ENCODE data around the gene NUP43.
"Not testable (repeated sequence)": the region's sequence is repeated elsewhere in the genome, so short reads cannot be mapped to it uniquely, and the experiment has no call there.

Gene NUP43

GRCh38 chr6:149756261-149756636, 9.9 kb upstream of the NUP43 start:
- Histone ChIP-seq H3K79me1 (ENCODE audit: low read depth, low read length) (peaks cover 2% of the 10 kb centered on the region), H3K27me3 (ENCODE audit: control insufficient read depth in 3 of 3, insufficient read depth in 3 of 3, low read depth in 1 of 3, low read length in 3 of 3) (no peaks in the 10 kb centered on the region), H3K18ac (ENCODE audit: low read length) (no peak overlapping the region), H2AK5ac (ENCODE audit: low read depth, low read length) (no peak overlapping the region), H3K27ac (replicated peaks; ENCODE audit: low read length) (no peak overlapping the region), H3K36me3 (replicated peaks in 1 of 2; ENCODE audit: control insufficient read depth in 2 of 2, insufficient read depth in 2 of 2, low read length in 2 of 2) (peaks cover 0 to 10% of the 10 kb centered on the region in 2 donors), H3K14ac (ENCODE audit: low read length) (no peak overlapping the region), H2AFZ (ENCODE audit: low read length) (no peak overlapping the region), H4K91ac (ENCODE audit: low read depth, low read length, poor library complexity) (no peak overlapping the region), H4K8ac (ENCODE audit: low read depth, low read length) (no peak overlapping the region), H2BK120ac (ENCODE audit: low read depth, low read length) (no peak overlapping the region), H3K4ac (ENCODE audit: low read length) (no peak overlapping the region), H2BK5ac (ENCODE audit: low read length) (no peak overlapping the region), H3K4me1 (ENCODE audit: control insufficient read depth in 2 of 2, insufficient read depth in 1 of 2, low read depth in 1 of 2, low read length in 2 of 2) (no peaks in the 10 kb centered on the region), H3K9ac (ENCODE audit: low read depth, low read length, poor library complexity) (no peak overlapping the region), H3K9me3 (replicated peaks in 1 of 2; ENCODE audit: control insufficient read depth in 2 of 2, insufficient read depth in 1 of 2, low read depth in 1 of 2, low read length in 2 of 2) (peaks cover 0 to 2% of the 10 kb centered on the region in 2 donors), H2BK15ac (ENCODE audit: low read length) (no peak overlapping the region), H3K4me3 (ENCODE audit: low read length in 2 of 2) (no peak overlapping the region), H2BK12ac (ENCODE audit: low read length) (no peak overlapping the region), H3K23ac (ENCODE audit: low read depth, low read length, poor library complexity) (no peak overlapping the region), H3K4me2 (ENCODE audit: insufficient read depth, low read length, poor library complexity, severe bottlenecking) (no peak overlapping the region)
- WGBS, 2 donors (ENCODE audit: extremely low coverage in 2 of 2, insufficient read length in 2 of 2, insufficient replicate concordance in 1 of 2): no CpG with 5 or more reads among the region's 7 CpGs
- no peak for DNase-seq (ENCODE audit: low spot score)

GRCh38 chr6:149755300-149756260, 9.3 kb upstream of the NUP43 start:
- Histone ChIP-seq H3K23ac (ENCODE audit: low read depth, low read length, poor library complexity) (no peak overlapping the region), H3K9ac (ENCODE audit: low read depth, low read length, poor library complexity) (no peak overlapping the region), H4K91ac (ENCODE audit: low read depth, low read length, poor library complexity) (no peak overlapping the region), H3K4me1 (ENCODE audit: control insufficient read depth in 2 of 2, insufficient read depth in 1 of 2, low read depth in 1 of 2, low read length in 2 of 2) (peaks cover 0 to 3% of the 10 kb centered on the region in 2 donors), H3K18ac (ENCODE audit: low read length) (no peak overlapping the region), H2BK15ac (ENCODE audit: low read length) (no peak overlapping the region), H3K4me2 (ENCODE audit: insufficient read depth, low read length, poor library complexity, severe bottlenecking) (no peak overlapping the region), H2AK5ac (ENCODE audit: low read depth, low read length) (no peak overlapping the region), H2AFZ (ENCODE audit: low read length) (no peak overlapping the region), H3K9me3 (replicated peaks in 1 of 2; ENCODE audit: control insufficient read depth in 2 of 2, insufficient read depth in 1 of 2, low read depth in 1 of 2, low read length in 2 of 2) (peaks cover 0 to 2% of the 10 kb centered on the region in 2 donors), H2BK5ac (ENCODE audit: low read length) (no peak overlapping the region), H2BK120ac (ENCODE audit: low read depth, low read length) (no peak overlapping the region), H3K14ac (ENCODE audit: low read length) (no peak overlapping the region), H4K8ac (ENCODE audit: low read depth, low read length) (no peak overlapping the region), H3K27me3 (ENCODE audit: control insufficient read depth in 3 of 3, insufficient read depth in 3 of 3, low read depth in 1 of 3, low read length in 3 of 3) (no peaks in the 10 kb centered on the region), H3K79me1 (ENCODE audit: low read depth, low read length) (peaks cover 2% of the 10 kb centered on the region), H3K4me3 (ENCODE audit: low read length in 2 of 2) (no peak overlapping the region), H3K4ac (ENCODE audit: low read length) (no peak overlapping the region), H3K27ac (replicated peaks; ENCODE audit: low read length) (no peak overlapping the region), H3K36me3 (replicated peaks in 1 of 2; ENCODE audit: control insufficient read depth in 2 of 2, insufficient read depth in 2 of 2, low read length in 2 of 2) (peaks cover 0 to 8% of the 10 kb centered on the region in 2 donors), H2BK12ac (ENCODE audit: low read length) (no peak overlapping the region)
- no peak for DNase-seq (ENCODE audit: low spot score)
- WGBS, 2 donors (ENCODE audit: extremely low coverage in 2 of 2, insufficient read length in 2 of 2, insufficient replicate concordance in 1 of 2): no CpG with 5 or more reads among the region's 9 CpGs

- H3K4me1 ChIP-seq (ENCODE audit: control insufficient read depth in 2 of 2, insufficient read depth in 1 of 2, low read depth in 1 of 2, low read length in 2 of 2): peaks cover 0 to 3% of the 10 kb centered on the region in 2 donors
- whole genome bisulfite sequencing, 2 donors (ENCODE audit: extremely low coverage in 2 of 2, insufficient read length in 2 of 2, insufficient replicate concordance in 1 of 2): no CpG with 5 or more reads among the region's 4 CpGs
- H2AK5ac ChIP-seq (ENCODE audit: low read depth, low read length): no peak overlapping the region
- no peak overlapping the region for H2BK12ac ChIP-seq (ENCODE audit: low read length)
- H4K8ac ChIP-seq (ENCODE audit: low read depth, low read length): no peak overlapping the region
- no peak overlapping the region for H3K18ac ChIP-seq (ENCODE audit: low read length)
- no peak overlapping the region for H3K4me2 ChIP-seq (ENCODE audit: insufficient read depth, low read length, poor library complexity, severe bottlenecking)
- H3K23ac ChIP-seq (ENCODE audit: low read depth, low read length, poor library complexity): no peak overlapping the region
- no peaks in the 10 kb centered on the region for H3K36me3 ChIP-seq (replicated peaks in 1 of 2; ENCODE audit: control insufficient read depth in 2 of 2, insufficient read depth in 2 of 2, low read length in 2 of 2)
- H3K14ac ChIP-seq (ENCODE audit: low read length): no peak overlapping the region
- H3K79me1 ChIP-seq (ENCODE audit: low read depth, low read length): peaks cover 8% of the 10 kb centered on the region
- no peak overlapping the region for H2AFZ ChIP-seq (ENCODE audit: low read length)
- peaks cover 0 to 2% of the 10 kb centered on the region in 2 donors for H3K9me3 ChIP-seq (replicated peaks in 1 of 2; ENCODE audit: control insufficient read depth in 2 of 2, insufficient read depth in 1 of 2, low read depth in 1 of 2, low read length in 2 of 2)
- no peak overlapping the region for H2BK120ac ChIP-seq (ENCODE audit: low read depth, low read length)
- no peak overlapping the region for H2BK5ac ChIP-seq (ENCODE audit: low read length)
- H3K4ac ChIP-seq (ENCODE audit: low read length): no peak overlapping the region
- no peak overlapping the region for H2BK15ac ChIP-seq (ENCODE audit: low read length)
- H3K9ac ChIP-seq (ENCODE audit: low read depth, low read length, poor library complexity): no peak overlapping the region
- no peak overlapping the region for H3K27ac ChIP-seq (replicated peaks; ENCODE audit: low read length)
- H4K91ac ChIP-seq (ENCODE audit: low read depth, low read length, poor library complexity): no peak overlapping the region
- no peaks in the 10 kb centered on the region for H3K27me3 ChIP-seq (ENCODE audit: control insufficient read depth in 3 of 3, insufficient read depth in 3 of 3, low read depth in 1 of 3, low read length in 3 of 3)
- no peak overlapping the region for H3K4me3 ChIP-seq (ENCODE audit: low read length in 2 of 2)
- DNase-seq (ENCODE audit: low spot score): no peak
These were observed 8.2 kb upstream of the NUP43 start for GRCh38 chr6:149754548-149754947.

GRCh38 chr6:149753374-149753637, 7.0 kb upstream of the NUP43 start:
- H4K91ac ChIP-seq (ENCODE audit: low read depth, low read length, poor library complexity); H3K27ac ChIP-seq (replicated peaks; ENCODE audit: low read length); H3K9ac ChIP-seq (ENCODE audit: low read depth, low read length, poor library complexity); H2AK5ac ChIP-seq (ENCODE audit: low read depth, low read length); H2BK5ac ChIP-seq (ENCODE audit: low read length); H3K27me3 ChIP-seq (ENCODE audit: control insufficient read depth in 3 of 3, insufficient read depth in 3 of 3, low read depth in 1 of 3, low read length in 3 of 3); H3K4me1 ChIP-seq (ENCODE audit: control insufficient read depth in 2 of 2, insufficient read depth in 1 of 2, low read depth in 1 of 2, low read length in 2 of 2); H3K14ac ChIP-seq (ENCODE audit: low read length); H3K4me3 ChIP-seq (ENCODE audit: low read length in 2 of 2); H2AFZ ChIP-seq (ENCODE audit: low read length); H3K4ac ChIP-seq (ENCODE audit: low read length); H3K79me1 ChIP-seq (ENCODE audit: low read depth, low read length); H2BK15ac ChIP-seq (ENCODE audit: low read length); H3K4me2 ChIP-seq (ENCODE audit: insufficient read depth, low read length, poor library complexity, severe bottlenecking); H2BK12ac ChIP-seq (ENCODE audit: low read length); H3K23ac ChIP-seq (ENCODE audit: low read depth, low read length, poor library complexity); H3K18ac ChIP-seq (ENCODE audit: low read length); H3K36me3 ChIP-seq (replicated peaks in 1 of 2; ENCODE audit: control insufficient read depth in 2 of 2, insufficient read depth in 2 of 2, low read length in 2 of 2); H3K9me3 ChIP-seq (replicated peaks in 1 of 2; ENCODE audit: control insufficient read depth in 2 of 2, insufficient read depth in 1 of 2, low read depth in 1 of 2, low read length in 2 of 2); H2BK120ac ChIP-seq (ENCODE audit: low read depth, low read length); DNase-seq (ENCODE audit: low spot score); H4K8ac ChIP-seq (ENCODE audit: low read depth, low read length): not testable (repeated sequence)
- no CpG with 5 or more reads among the region's 3 CpGs for WGBS, 2 donors (ENCODE audit: extremely low coverage in 2 of 2, insufficient read length in 2 of 2, insufficient replicate concordance in 1 of 2)
